DND-41 (cell line): ENCODE measurements around the gene ANKRD12.

Source experiments
- ATAC-seq: fragments of 200-7000 bp; cut with Tn5 transposase; 3 replicates; pipeline ENCODE4 v1.9.1; 2021; ENCODE audit warnings: low read depth; ENCODE audit not compliant: insufficient read depth
- DNase-seq: peaks from one replicate; pipeline ENCODE4 v3.0.0-alpha.2; 2020
- H2AFZ ChIP-seq: 2 replicates; pipeline ENCODE4 v1.6.0; 2012; ENCODE audit warnings: low read depth, low read length
- H3K27ac ChIP-seq: 2 replicates; pipeline ENCODE4 v1.5.1; 2012; ENCODE audit warnings: low read length, inconsistent platforms
- H3K27me3 ChIP-seq: fragments of 200-600 bp; sonication (generic); 2 replicates; pipeline ENCODE4 v1.6.0; 2012; ENCODE audit warnings: low read length, mild to moderate bottlenecking, inconsistent platforms; ENCODE audit not compliant: insufficient read depth, poor library complexity
- H3K36me3 ChIP-seq: 2 replicates; pipeline ENCODE4 v1.5.1; 2012; ENCODE audit warnings: low read length, inconsistent platforms; ENCODE audit not compliant: insufficient read depth
- H3K4me1 ChIP-seq: 2 replicates; pipeline ENCODE4 v1.5.1; 2012; ENCODE audit warnings: mild to moderate bottlenecking, low read length; ENCODE audit not compliant: insufficient read depth
- H3K4me2 ChIP-seq: 2 replicates; pipeline ENCODE4 v1.6.0; 2012; ENCODE audit warnings: mild to moderate bottlenecking, moderate library complexity, low read length, inconsistent platforms; ENCODE audit not compliant: insufficient read depth
- H3K4me3 ChIP-seq, 2 experiments: fragments of 200-600 bp in 1 of 2; shearing (Covaris generic) in 1 of 2; 2 replicates each; pipeline ENCODE4 v1.5.1; 2012 to 2016; ENCODE audit warnings: inconsistent platforms in 2 of 2, low read length in 2 of 2, mild to moderate bottlenecking in 2 of 2, low read depth in 1 of 2, moderate library complexity in 1 of 2
- H3K79me2 ChIP-seq: 2 replicates; pipeline ENCODE4 v1.6.0; 2012; ENCODE audit warnings: low read length, inconsistent platforms; ENCODE audit not compliant: insufficient read depth
- H3K9ac ChIP-seq: 2 replicates; pipeline ENCODE4 v1.6.0; 2012; ENCODE audit warnings: low read depth, mild to moderate bottlenecking, inconsistent platforms, low read length, moderate library complexity
- H3K9me3 ChIP-seq: 2 replicates; pipeline ENCODE4 v1.5.1; 2012; ENCODE audit warnings: low read length, moderate library complexity, mild to moderate bottlenecking, inconsistent platforms; ENCODE audit not compliant: insufficient read depth, severe bottlenecking
- H4K20me1 ChIP-seq: 2 replicates; pipeline ENCODE4 v1.6.0; 2012; ENCODE audit warnings: low read length; ENCODE audit not compliant: insufficient read depth
- EZH2 ChIP-seq: IDR thresholded peaks from 3 replicates; pipeline ENCODE4 v1.6.1; 2012; ENCODE audit warnings: borderline replicate concordance, low read depth, mild to moderate bottlenecking, moderate library complexity, low read length, inconsistent platforms; ENCODE audit not compliant: severe bottlenecking
- TF ChIP-seq, protein P1 (sequence below): IDR thresholded peaks from 2 replicates; pipeline ENCODE4 v1.5.1; 2012; ENCODE audit warnings: borderline replicate concordance, low read length, moderate library complexity, mild to moderate bottlenecking; ENCODE audit not compliant: poor library complexity, severe bottlenecking; ENCODE audit errors: extremely low read depth

Gene ANKRD12

GRCh38 chr18:9215221-9215933, 78.8 kb downstream of the ANKRD12 start:
- H3K9me3 ChIP-seq = no peaks in the 10 kb centered on the region
- H4K20me1 ChIP-seq = no peaks in the 10 kb centered on the region
- H3K4me1 ChIP-seq = no peaks in the 10 kb centered on the region
- no peak overlapping the region for H3K9ac ChIP-seq
- no peak overlapping the region for H3K4me2 ChIP-seq
- H3K27me3 ChIP-seq = no peaks in the 10 kb centered on the region
- ATAC-seq (no peak), DNase-seq (no peak)
- no peak for TF ChIP-seq EZH2
- TF ChIP-seq, protein P1, sequence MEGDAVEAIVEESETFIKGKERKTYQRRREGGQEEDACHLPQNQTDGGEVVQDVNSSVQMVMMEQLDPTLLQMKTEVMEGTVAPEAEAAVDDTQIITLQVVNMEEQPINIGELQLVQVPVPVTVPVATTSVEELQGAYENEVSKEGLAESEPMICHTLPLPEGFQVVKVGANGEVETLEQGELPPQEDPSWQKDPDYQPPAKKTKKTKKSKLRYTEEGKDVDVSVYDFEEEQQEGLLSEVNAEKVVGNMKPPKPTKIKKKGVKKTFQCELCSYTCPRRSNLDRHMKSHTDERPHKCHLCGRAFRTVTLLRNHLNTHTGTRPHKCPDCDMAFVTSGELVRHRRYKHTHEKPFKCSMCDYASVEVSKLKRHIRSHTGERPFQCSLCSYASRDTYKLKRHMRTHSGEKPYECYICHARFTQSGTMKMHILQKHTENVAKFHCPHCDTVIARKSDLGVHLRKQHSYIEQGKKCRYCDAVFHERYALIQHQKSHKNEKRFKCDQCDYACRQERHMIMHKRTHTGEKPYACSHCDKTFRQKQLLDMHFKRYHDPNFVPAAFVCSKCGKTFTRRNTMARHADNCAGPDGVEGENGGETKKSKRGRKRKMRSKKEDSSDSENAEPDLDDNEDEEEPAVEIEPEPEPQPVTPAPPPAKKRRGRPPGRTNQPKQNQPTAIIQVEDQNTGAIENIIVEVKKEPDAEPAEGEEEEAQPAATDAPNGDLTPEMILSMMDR = no peak
- H3K4me3 ChIP-seq = no peak overlapping the region
- H2AFZ ChIP-seq = no peak overlapping the region
- peaks cover 59% of the 10 kb centered on the region for H3K36me3 ChIP-seq
- no peaks in the 10 kb centered on the region for H3K79me2 ChIP-seq
- no peak overlapping the region for H3K27ac ChIP-seq

DNA sequence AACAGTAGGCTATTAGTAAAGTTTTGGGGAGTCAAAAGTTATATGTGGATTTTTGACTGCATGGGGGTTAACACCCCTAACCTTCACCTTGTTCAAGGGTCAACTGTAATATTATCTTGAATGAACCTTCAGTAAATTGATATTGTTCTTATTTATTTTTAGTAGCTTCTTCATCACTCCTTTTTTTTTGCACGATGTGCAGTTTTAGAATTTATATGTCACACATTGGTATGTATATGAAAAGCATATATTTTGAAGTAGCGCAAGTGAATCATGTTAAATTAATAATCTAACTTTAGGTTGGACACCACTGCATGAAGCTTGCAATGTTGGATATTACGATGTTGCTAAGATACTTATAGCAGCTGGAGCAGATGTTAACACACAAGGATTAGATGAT, 79.9 kb downstream of the ANKRD12 start:
- TF ChIP-seq, protein P1 = no peak
- no peak for TF ChIP-seq EZH2
- no peaks in the 10 kb centered on the region for H3K4me1 ChIP-seq
- no peak overlapping the region for H3K4me3 ChIP-seq
- no peak overlapping the region for H3K9ac ChIP-seq
- H2AFZ ChIP-seq = no peak overlapping the region
- DNase-seq = no peak
- H3K4me2 ChIP-seq = no peak overlapping the region
- H3K27ac ChIP-seq = no peak overlapping the region
- H3K27me3 ChIP-seq = no peaks in the 10 kb centered on the region
- no peaks in the 10 kb centered on the region for H4K20me1 ChIP-seq
- no peaks in the 10 kb centered on the region for H3K9me3 ChIP-seq
- peaks cover 64% of the 10 kb centered on the region for H3K36me3 ChIP-seq
- no peak for ATAC-seq
- no peaks in the 10 kb centered on the region for H3K79me2 ChIP-seq

DNA sequence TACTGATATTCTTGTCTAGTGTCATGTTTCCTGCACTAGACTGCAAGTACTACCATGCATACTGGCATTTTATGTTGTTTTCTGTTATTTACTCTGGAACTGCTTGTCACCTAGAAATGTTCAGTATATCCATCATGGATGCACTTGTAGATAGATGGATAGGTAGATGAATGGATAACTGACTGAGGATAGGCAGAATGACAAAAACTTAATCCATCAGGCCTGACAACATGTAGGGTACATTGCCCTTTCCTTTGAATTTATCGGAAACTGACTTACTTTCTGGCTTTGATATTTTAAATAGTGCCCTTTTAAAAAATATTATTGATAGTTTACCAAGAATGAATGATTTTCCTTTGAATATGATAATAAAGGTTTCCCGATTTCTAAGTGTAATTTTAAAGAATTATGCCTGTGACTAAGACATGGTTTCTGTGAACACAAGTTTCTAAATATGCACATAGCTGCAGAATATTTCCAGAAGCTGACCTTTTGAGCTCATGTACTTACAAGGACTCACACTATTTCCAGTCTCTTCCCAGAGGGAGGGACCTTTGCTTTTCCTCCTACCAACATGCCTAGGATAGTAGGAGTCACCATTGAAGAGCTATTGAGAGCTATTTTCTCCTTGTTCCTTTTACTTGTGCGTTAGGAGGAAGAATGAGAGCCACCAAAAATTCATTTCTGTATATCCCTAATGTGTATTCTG, 81.3 kb downstream of the ANKRD12 start:
- Histone ChIP-seq H3K4me3 (no peak overlapping the region), H3K9me3 (no peaks in the 10 kb centered on the region), H3K9ac (no peak overlapping the region), H3K79me2 (no peaks in the 10 kb centered on the region), H4K20me1 (no peaks in the 10 kb centered on the region), H3K27ac (no peak overlapping the region), H3K4me2 (no peak overlapping the region), H3K36me3 (peaks cover 64% of the 10 kb centered on the region), H3K4me1 (no peaks in the 10 kb centered on the region), H3K27me3 (no peaks in the 10 kb centered on the region), H2AFZ (no peak overlapping the region)
- ATAC-seq (no peak), DNase-seq (no peak)
- TF ChIP-seq, protein P1 = no peak
- TF ChIP-seq EZH2 = no peak
